HTERT RPE-1 (cell line): ENCODE results near the gene DOCK4.

Source experiments
- in situ Hi-C: fragments of 300-500 bp; cut with MboI; formaldehyde crosslinking; loops from 4 replicates; pipeline ENCODE4 v1.14.3; 2020; ENCODE audit warnings: low sequenced_read_pairs

The DOCK4 gene

GRCh38 chr7:112084520-112084971 lies 121.7 kb downstream of the DOCK4 start:
- in situ Hi-C loops: no loop called here

GRCh38 chr7:112083776-112084355 lies 122.3 kb downstream of the DOCK4 start:
- in situ Hi-C loops: no loop called here

- in situ Hi-C loops: no loop called here
Observed at GRCh38 chr7:112082306-112082705, 123.9 kb downstream of the DOCK4 start.

- in situ Hi-C loops: no loop called here
Observed at GRCh38 chr7:112081778-112082177, 124.4 kb downstream of the DOCK4 start.

DNA sequence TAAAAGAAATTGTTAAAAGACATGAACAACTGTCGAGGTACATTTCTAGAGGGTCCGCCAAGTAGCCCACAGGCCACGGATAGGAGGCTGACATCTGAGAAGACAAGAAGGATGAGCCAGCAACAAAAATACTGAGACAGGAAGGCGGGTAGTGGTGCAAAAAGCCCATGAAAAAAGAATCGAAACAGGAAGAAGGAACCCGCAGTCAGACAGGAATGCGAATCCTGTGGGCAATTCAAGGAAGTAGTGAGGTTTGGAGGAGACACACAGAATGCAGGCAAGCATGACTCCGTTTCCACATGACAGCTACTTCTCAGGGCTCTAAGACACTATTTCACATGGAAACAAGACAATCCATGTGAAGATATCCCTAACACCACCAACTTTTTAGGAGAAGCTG lies 125.2 kb downstream of the DOCK4 start:
- in situ Hi-C loops: no loop called here

DNA sequence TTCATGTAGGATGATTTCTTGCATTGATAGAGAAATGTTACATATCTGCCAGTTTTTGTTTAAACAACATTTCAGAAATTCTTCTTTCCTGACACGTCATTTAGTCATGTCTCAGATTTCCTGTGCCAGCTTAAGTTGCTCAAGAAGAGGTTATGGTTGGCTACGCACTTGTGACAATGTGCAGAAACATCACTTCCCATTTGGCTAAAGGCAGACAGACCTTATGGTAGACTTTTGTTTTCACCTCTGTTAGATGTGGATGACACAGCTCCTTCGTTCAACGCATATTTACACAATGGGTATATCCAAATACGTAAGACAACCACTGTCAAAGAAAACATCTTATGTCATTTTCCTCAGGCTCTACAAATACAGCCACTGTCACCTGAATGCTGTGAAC lies 125.8 kb downstream of the DOCK4 start:
- in situ Hi-C loops: no loop called here

DNA sequence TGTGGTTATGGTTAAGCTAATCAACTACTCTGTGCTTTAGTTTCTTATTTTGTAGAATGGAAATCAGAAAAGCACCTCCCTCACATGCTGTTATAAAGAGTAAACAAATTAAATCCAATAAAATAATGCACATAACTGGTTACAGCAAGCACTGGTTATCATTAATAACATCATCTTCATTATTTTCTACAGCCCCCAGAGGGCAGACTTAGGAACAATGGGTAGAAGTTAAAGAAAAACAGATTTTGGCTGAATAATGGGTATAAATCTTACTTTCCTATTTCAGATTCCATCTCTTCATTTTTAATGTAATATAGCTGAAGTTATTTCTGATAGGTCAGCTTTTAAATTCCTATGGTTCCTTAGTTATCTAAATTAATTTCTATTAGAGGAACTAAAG lies 126.5 kb downstream of the DOCK4 start:
- in situ Hi-C loops: no loop called here

DNA sequence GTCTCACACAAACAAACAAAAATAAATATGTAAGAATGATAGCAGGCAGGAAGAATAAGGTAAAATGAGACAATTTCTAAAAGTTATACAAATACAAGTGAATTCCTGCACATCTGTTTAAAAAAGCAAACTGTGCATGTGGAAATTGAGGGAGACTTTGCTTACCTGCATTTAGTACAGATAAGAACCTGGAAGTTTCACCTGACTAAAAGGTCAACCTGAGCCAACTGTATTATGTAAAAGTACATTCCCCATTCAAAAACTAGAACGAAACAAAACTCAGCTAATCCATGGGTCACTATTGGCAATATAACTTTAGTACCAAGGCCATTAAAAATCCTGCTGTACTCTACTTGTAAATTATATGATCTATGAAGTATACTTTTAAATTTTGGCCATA lies 127.1 kb downstream of the DOCK4 start:
- in situ Hi-C loops: no loop called here

- in situ Hi-C loops: no loop called here
Observed at GRCh38 chr7:112076324-112076723, 129.9 kb downstream of the DOCK4 start.

GRCh38 chr7:112074464-112074863 lies 131.7 kb downstream of the DOCK4 start:
- in situ Hi-C loops: no loop called here

DNA sequence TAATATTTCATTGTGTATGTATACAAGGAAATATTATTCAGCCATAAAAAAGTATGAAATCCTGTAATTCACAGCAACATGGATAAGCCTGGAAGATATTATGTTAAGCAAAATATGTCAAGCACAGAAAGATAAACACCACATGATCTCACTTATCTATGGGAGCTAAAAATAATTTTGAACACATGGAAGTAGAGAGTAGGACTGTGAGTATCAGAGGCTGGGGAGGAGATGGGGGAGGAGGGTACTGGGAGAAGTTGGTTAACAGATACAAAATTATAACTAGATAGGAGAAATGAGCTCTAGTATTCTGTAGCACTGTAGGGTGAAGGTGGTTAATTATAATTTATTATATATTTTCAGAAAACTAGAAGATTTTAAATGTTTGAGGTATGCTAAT lies 132.7 kb downstream of the DOCK4 start:
- in situ Hi-C loops: no loop called here

- in situ Hi-C loops: no loop called here
Observed at GRCh38 chr7:112072541-112073245, 133.5 kb downstream of the DOCK4 start.

GRCh38 chr7:112071856-112072255 lies 134.3 kb downstream of the DOCK4 start:
- in situ Hi-C loops: no loop called here

GRCh38 chr7:112070674-112071256 lies 135.4 kb downstream of the DOCK4 start:
- in situ Hi-C loops: no loop called here

- in situ Hi-C loops: no loop called here
Observed at GRCh38 chr7:112069879-112070321, 136.3 kb downstream of the DOCK4 start.

- in situ Hi-C loops: no loop called here
Observed at GRCh38 chr7:112068967-112069366, 137.2 kb downstream of the DOCK4 start.

GRCh38 chr7:112067632-112068540 lies 138.3 kb downstream of the DOCK4 start:
- in situ Hi-C loops: no loop called here

GRCh38 chr7:112067200-112067599 lies 139.0 kb downstream of the DOCK4 start:
- in situ Hi-C loops: no loop called here

- in situ Hi-C loops: no loop called here
Observed at GRCh38 chr7:112065758-112066157, 140.4 kb downstream of the DOCK4 start.

- in situ Hi-C loops: no loop called here
Observed at GRCh38 chr7:112064627-112065385, 141.4 kb downstream of the DOCK4 start.

DNA sequence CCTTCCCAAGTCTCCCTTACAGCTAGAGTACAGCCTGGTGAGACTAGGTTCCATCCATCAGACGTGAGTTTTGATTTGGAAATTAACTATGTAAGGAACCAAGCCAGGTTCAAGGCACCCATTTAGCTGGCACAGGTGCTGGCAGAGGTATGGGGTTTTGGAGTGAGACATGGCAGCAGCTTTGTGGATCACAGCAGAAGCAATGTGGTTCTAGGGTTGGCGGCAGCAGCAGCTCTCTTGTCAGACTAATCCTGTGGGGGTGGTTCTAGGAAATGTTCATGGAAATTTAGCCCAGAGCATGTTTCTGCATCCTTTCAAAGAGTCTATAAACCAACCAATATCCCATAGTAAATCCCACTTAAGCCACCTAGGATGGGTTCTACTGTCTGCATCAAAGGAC lies 142.2 kb downstream of the DOCK4 start:
- in situ Hi-C loops: no loop called here
